IMR-90 (cell line): ENCODE results near the gene CRYBB1. TPM values are rescaled to one million over a fixed set of nuclear protein-coding genes. Genes with fewer than 3 reads are reported as not detected.
A peak's percentile ranks its signal among the peaks of the same experiment; 100 is the strongest.

ENCODE experiments used
- ATAC-seq: fragments of 200-7000 bp; cut with Tn5 transposase; 2 replicates; pipeline ENCODE4 v1.9.1; 2020; ENCODE audit warnings: low read depth, mild to moderate bottlenecking, moderate library complexity
- BruUV-seq: library from RNA; stranded (reverse); fragments of 400-500 nt; replicated peaks from 2 replicates; lab custom pipeline; 2021; lab: Mats Ljungman, UMichigan
- CTCF ChIA-PET: fragments of 300-600 bp; formaldehyde crosslinking; extraction: SDS; loops from one replicate; lab custom pipeline; 2021; ENCODE audit warnings: antibody characterized with exemption; lab: Yijun Ruan, JAX
- POLR2A ChIA-PET: fragments of 300-600 bp; sonication (Branson Sonifier 250); formaldehyde crosslinking; loops from one replicate; lab custom pipeline; 2022; ENCODE audit warnings: antibody characterized with exemption; ENCODE audit not compliant: unreplicated experiment; lab: Charles Lee
- DNase-seq: peaks from one replicate; pipeline ENCODE4 v3.0.0; 2013
- H2AFZ ChIP-seq: replicated peaks from 2 replicates; pipeline ENCODE3; 2013; ENCODE audit warnings: low read length, mild to moderate bottlenecking; ENCODE audit not compliant: poor library complexity
- H2AK5ac ChIP-seq: 2 replicates; pipeline ENCODE4 v1.6.1; 2013; ENCODE audit warnings: low read depth, low read length, inconsistent platforms
- H2AK9ac ChIP-seq: replicated peaks from 2 replicates; pipeline ENCODE3; 2013; ENCODE audit warnings: mild to moderate bottlenecking, low read depth, low read length, moderate library complexity; ENCODE audit not compliant: poor library complexity
- H2BK120ac ChIP-seq: 2 replicates; pipeline ENCODE4 v1.6.1; 2013; ENCODE audit warnings: low read depth, low read length, inconsistent platforms
- H2BK15ac ChIP-seq: 3 replicates; pipeline ENCODE4 v1.6.1; 2013; ENCODE audit warnings: low read depth, low read length, inconsistent platforms
- H2BK20ac ChIP-seq: 2 replicates; pipeline ENCODE4 v1.6.1; 2013; ENCODE audit warnings: low read depth, mild to moderate bottlenecking, inconsistent platforms, low read length, moderate library complexity
- H2BK5ac ChIP-seq: 2 replicates; pipeline ENCODE4 v1.6.1; 2013; ENCODE audit warnings: mild to moderate bottlenecking, low read depth, low read length, inconsistent platforms; ENCODE audit not compliant: poor library complexity, severe bottlenecking
- H3K14ac ChIP-seq: replicated peaks from 2 replicates; pipeline ENCODE4 v1.6.1; 2013; ENCODE audit warnings: low read depth, low read length, inconsistent platforms
- H3K18ac ChIP-seq: 2 replicates; pipeline ENCODE4 v1.6.1; 2013; ENCODE audit warnings: low read depth, low read length, control low read depth
- H3K23ac ChIP-seq: 2 replicates; pipeline ENCODE4 v1.6.1; 2013; ENCODE audit warnings: low read depth, low read length, inconsistent platforms
- H3K27ac ChIP-seq: 2 replicates; pipeline ENCODE4 v1.5.1; 2013; ENCODE audit warnings: mild to moderate bottlenecking, control low read depth, low read length; ENCODE audit not compliant: insufficient read depth
- H3K27me3 ChIP-seq: 2 replicates; pipeline ENCODE4 v1.6.1; 2013; ENCODE audit warnings: low read length; ENCODE audit not compliant: control insufficient read depth, insufficient read depth
- H3K36me3 ChIP-seq: 2 replicates; pipeline ENCODE4 v1.6.1; 2013; ENCODE audit warnings: low read length, mixed read lengths; ENCODE audit not compliant: control insufficient read depth, insufficient read depth
- H3K4ac ChIP-seq: 2 replicates; pipeline ENCODE4 v1.6.1; 2013; ENCODE audit warnings: low read depth, low read length, inconsistent platforms
- H3K4me1 ChIP-seq: 2 replicates; pipeline ENCODE4 v1.6.1; 2013; ENCODE audit warnings: low read length, mixed read lengths; ENCODE audit not compliant: control insufficient read depth, insufficient read depth
- H3K4me2 ChIP-seq: 2 replicates; pipeline ENCODE4 v1.6.1; 2013; ENCODE audit warnings: low read depth, mild to moderate bottlenecking, control low read depth, low read length, moderate library complexity
- H3K4me3 ChIP-seq: 2 replicates; pipeline ENCODE4 v1.5.1; 2013; ENCODE audit warnings: low read depth, mild to moderate bottlenecking, control low read depth, low read length, moderate library complexity; ENCODE audit not compliant: insufficient read depth
- H3K56ac ChIP-seq: 2 replicates; pipeline ENCODE4 v1.6.1; 2013; ENCODE audit warnings: low read length, inconsistent platforms; ENCODE audit not compliant: insufficient read depth; ENCODE audit errors: extremely low read depth
- H3K79me1 ChIP-seq, 2 experiments: 2 replicates each; pipeline ENCODE4 v1.6.1; 2013; ENCODE audit warnings: low read length in 2 of 2, inconsistent platforms in 1 of 2, low read depth in 1 of 2
- H3K9ac ChIP-seq: 2 replicates; pipeline ENCODE4 v1.6.1; 2013; ENCODE audit warnings: low read depth, low read length, control low read depth
- H3K9me1 ChIP-seq: 2 replicates; pipeline ENCODE4 v1.6.1; 2013; ENCODE audit warnings: low read length, inconsistent platforms; ENCODE audit not compliant: insufficient read depth
- H3K9me3 ChIP-seq: 2 replicates; pipeline ENCODE4 v1.6.1; 2013; ENCODE audit warnings: low read length; ENCODE audit not compliant: control insufficient read depth, insufficient read depth
- H4K20me1 ChIP-seq: 2 replicates; pipeline ENCODE4 v1.6.1; 2013; ENCODE audit warnings: low read length, inconsistent platforms; ENCODE audit not compliant: insufficient read depth
- H4K5ac ChIP-seq: 2 replicates; pipeline ENCODE4 v1.6.1; 2013; ENCODE audit warnings: mild to moderate bottlenecking, low read depth, low read length, control low read depth
- H4K8ac ChIP-seq, 2 experiments: 2 replicates each; pipeline ENCODE4 v1.6.1; 2013; ENCODE audit warnings: low read depth in 2 of 2, low read length in 2 of 2, control low read depth in 1 of 2, inconsistent platforms in 1 of 2
- H4K91ac ChIP-seq: 2 replicates; pipeline ENCODE4 v1.6.1; 2013; ENCODE audit warnings: low read depth, low read length, inconsistent platforms; ENCODE audit not compliant: insufficient read depth
- BHLHE40 ChIP-seq: fragments of 150-350 bp; IDR thresholded peaks from 2 replicates; pipeline ENCODE4 v1.6.1; 2016; ENCODE audit warnings: mild to moderate bottlenecking, low read depth, low read length
- CHD1 ChIP-seq: IDR thresholded peaks from 2 replicates; pipeline ENCODE4 v1.6.1; 2012; ENCODE audit warnings: low read depth, low read length, improper control_type of control experiment
- NFE2L2 ChIP-seq: fragments of 150-350 bp; IDR thresholded peaks from 2 replicates; pipeline ENCODE4 v1.6.1; 2016; ENCODE audit warnings: low read depth, mild to moderate bottlenecking, low read length
- POLR2A ChIP-seq: IDR thresholded peaks from 2 replicates; pipeline ENCODE4 v1.6.1; 2012; ENCODE audit warnings: mild to moderate bottlenecking, low read depth, low read length
- RAD21 ChIP-seq: IDR thresholded peaks from 2 replicates; pipeline ENCODE4 v1.6.1; 2012; ENCODE audit warnings: low read length, improper control_type of control experiment
- RFX5 ChIP-seq: IDR thresholded peaks from 2 replicates; pipeline ENCODE4 v1.8.0; 2012; ENCODE audit warnings: low read depth, mild to moderate bottlenecking, low read length, moderate library complexity
- WGBS, 2 experiments: methylation state at CpG; one replicate each; pipeline versions ENCODE4 v1.1.5 to v1.1.7; 2013; ENCODE audit warnings: missing lambda C conversion rate in 2 of 2; ENCODE audit not compliant: insufficient read length in 1 of 2; ENCODE audit errors: extremely low coverage in 2 of 2; 5-methylcytosine and 5-hydroxymethylcytosine counted together
- dilution Hi-C: fragments of 300-500 bp; cut with HindIII; formaldehyde crosslinking; loops from one replicate; pipeline ENCODE4 v1.14.3; 2018; ENCODE audit warnings: low sequenced_read_pairs; ENCODE audit not compliant: unreplicated experiment
- in situ Hi-C: fragments of 300-500 bp; cut with MboI; formaldehyde crosslinking; loops from 3 replicates; pipeline ENCODE4 v1.14.3; 2019; ENCODE audit warnings: low sequenced_read_pairs, inconsistent platforms, mixed read lengths
- intact Hi-C: fragments of 100-400 bp; cut with micrococcal nuclease; formaldehyde crosslinking; loops from 2 replicates; pipeline ENCODE4 v1.10.0; 2022
- polyA plus RNA-seq, 3 experiments: library from polyadenylated mRNA; depleted of rRNA; stranded (reverse); fragments of >200 nt; gene quantifications; 2 replicates each; pipeline ENCODE4 v1.2.3, GENCODE V29; 2012; ENCODE audit warnings: low replicate concordance in 1 of 3
- total RNA-seq: library from RNA; depleted of rRNA; stranded (reverse); fragments of >200 nt; gene quantifications from 2 replicates; pipeline ENCODE4 v1.2.3, GENCODE V29; 2012
- TF ChIP-seq, protein P1 (sequence below): fragments of 150-350 bp; IDR thresholded peaks from 2 replicates; pipeline ENCODE4 v1.6.1; 2017; ENCODE audit warnings: mild to moderate bottlenecking, antibody characterized with exemption, low read length, low read depth

Gene CRYBB1
- total and polyA plus RNA-seq, 2 of the 4 experiments (the other 2 are of a cell fraction), result not detected

DNA sequence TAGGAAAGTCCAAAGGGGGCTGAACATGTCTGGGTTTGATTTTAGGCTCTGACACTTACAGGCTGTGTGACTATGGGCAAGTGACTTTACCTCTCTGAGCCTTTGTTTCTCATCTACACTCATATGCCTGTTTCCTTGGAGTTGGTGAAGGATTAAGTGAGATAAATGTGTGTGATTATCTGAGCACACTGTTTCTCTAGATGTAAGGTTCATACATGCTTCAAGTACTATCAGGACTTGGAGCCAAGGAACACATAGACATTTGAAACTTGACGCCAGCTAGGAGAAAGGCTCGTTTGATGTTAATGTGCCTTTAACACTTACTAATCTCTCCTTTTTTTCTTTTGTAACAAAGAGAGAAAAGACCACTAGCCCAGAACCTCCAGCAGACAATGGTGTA is 9.7 kb downstream of the CRYBB1 start:
- BruUV-seq, result no TSS peak
- H2BK20ac ChIP-seq, result peak overlapping the region; percentile 65
- H4K5ac ChIP-seq, result no peak overlapping the region
- no peak for ATAC-seq
- no peak overlapping the region for H3K56ac ChIP-seq
- no peak overlapping the region for H3K9ac ChIP-seq
- H2AFZ ChIP-seq, result no peak overlapping the region
- H3K9me1 ChIP-seq, result peaks cover 16% of the 10 kb centered on the region
- no peak overlapping the region for H3K27ac ChIP-seq
- H4K8ac ChIP-seq, result peak overlapping the region in 1 of 2 experiments; percentile 2; a peak in 1 of 4 replicates
- no peak overlapping the region for H3K23ac ChIP-seq
- ChIA-PET CTCF (no interaction called here), POLR2A (no interaction called here)
- H3K27me3 ChIP-seq, result peaks cover 8% of the 10 kb centered on the region
- H3K9me3 ChIP-seq, result no peaks in the 10 kb centered on the region
- H3K4me1 ChIP-seq, result peaks cover 8% of the 10 kb centered on the region
- H4K91ac ChIP-seq, result peak overlapping the region; percentile 39; the same call in 1 of the 2 replicates
- H3K4me3 ChIP-seq, result no peak overlapping the region
- in situ Hi-C loops (no loop called here), dilution Hi-C loops (no loop called here), intact Hi-C loops (no loop called here)
- no peak overlapping the region for H2BK5ac ChIP-seq
- peak overlapping the region; percentile 31; the same call in 1 of the 2 replicates for H2AK5ac ChIP-seq
- peaks cover 0 to 5% of the 10 kb centered on the region in 2 experiments; a peak in 1 of 4 replicates for H3K79me1 ChIP-seq
- no peak overlapping the region; the same call in 1 of the 2 replicates for H3K18ac ChIP-seq
- TF ChIP-seq RAD21 (no peak), BHLHE40 (no peak), RFX5 (no peak), NFE2L2 (no peak), CHD1 (no peak), POLR2A (no peak)
- TF ChIP-seq, protein P1, sequence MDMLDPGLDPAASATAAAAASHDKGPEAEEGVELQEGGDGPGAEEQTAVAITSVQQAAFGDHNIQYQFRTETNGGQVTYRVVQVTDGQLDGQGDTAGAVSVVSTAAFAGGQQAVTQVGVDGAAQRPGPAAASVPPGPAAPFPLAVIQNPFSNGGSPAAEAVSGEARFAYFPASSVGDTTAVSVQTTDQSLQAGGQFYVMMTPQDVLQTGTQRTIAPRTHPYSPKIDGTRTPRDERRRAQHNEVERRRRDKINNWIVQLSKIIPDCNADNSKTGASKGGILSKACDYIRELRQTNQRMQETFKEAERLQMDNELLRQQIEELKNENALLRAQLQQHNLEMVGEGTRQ, result no peak
- no peak overlapping the region for H3K14ac ChIP-seq
- H2AK9ac ChIP-seq, result no peak overlapping the region
- H4K20me1 ChIP-seq, result no peaks in the 10 kb centered on the region
- peak overlapping the region; percentile 60 for H2BK120ac ChIP-seq
- H3K36me3 ChIP-seq, result no peaks in the 10 kb centered on the region
- no peak overlapping the region for H3K4me2 ChIP-seq
- H2BK15ac ChIP-seq, result peak overlapping the region; percentile 42; the same call in 1 of the 3 replicates
- no peak for DNase-seq
- no CpG with 5 or more reads among the region's 2 CpGs for WGBS, 2 experiments
- peak overlapping the region; percentile 4; the same call in 1 of the 2 replicates for H3K4ac ChIP-seq
